ENCODE results near the gene PUM2.
"Not testable (repeated sequence)": the region's sequence is repeated elsewhere in the genome, so short reads cannot be mapped to it uniquely, and the experiment has no call there.

Gene PUM2

GRCh38 chr2:20370191-20370590, 19.5 kb upstream of the PUM2 start:
- DNase-seq, result no peak

GRCh38 chr2:20369366-20369765, 18.7 kb upstream of the PUM2 start:
- DNase-seq, result no peak

DNA sequence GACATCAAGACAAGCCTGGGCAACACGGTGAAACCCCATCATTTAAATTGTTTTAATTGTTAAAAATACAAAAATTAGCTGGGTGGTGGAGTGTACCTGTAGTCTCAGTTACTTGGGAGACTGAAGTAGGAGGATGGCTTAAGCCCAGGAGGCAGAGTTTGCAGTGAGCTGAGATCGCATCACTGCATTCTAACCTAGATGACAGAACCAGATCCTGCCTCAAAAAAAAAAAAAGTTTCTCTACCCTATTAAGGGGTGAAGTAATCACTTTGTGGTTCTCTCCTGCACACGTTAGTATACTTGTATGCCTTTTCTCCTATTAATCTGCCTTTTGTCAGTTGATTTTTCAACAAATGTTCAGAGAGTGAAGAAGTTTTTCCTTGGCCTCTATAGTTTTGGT, 18.1 kb upstream of the PUM2 start:
- no peak for DNase-seq

GRCh38 chr2:20367929-20368328, 17.3 kb upstream of the PUM2 start:
- not testable (repeated sequence) for DNase-seq

GRCh38 chr2:20366672-20367116, 16.1 kb upstream of the PUM2 start:
- peak; percentile 44 for DNase-seq

DNA sequence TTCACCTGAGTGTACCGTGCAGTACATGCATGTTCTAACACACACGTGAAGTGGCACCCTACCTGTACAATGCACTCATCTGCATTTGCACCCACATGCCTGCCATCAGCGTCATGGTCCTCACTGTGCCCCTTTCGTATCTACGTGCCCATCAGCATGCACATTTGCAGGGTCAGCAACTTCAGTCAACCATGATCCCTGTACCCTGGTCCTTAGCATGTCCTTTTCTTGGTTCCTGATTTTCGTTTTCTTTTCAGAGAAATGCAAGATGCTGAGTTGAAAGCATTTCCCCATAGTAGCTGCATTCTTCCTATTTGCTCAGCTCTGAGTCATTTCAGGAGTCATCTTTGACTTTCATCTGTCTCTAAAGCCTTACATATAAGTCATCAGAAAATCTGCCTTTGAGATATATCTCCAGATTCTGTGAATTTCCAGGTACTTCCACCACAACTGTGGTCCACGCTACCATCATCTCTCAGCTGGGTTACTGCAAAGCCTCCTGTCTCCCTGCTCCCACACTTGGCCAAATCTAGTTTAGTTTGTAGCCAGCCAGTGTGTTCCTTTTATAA, 14.7 kb upstream of the PUM2 start:
- peak; percentile 72 for DNase-seq

- no peak for DNase-seq
Observed at GRCh38 chr2:20363578-20363977, 12.9 kb upstream of the PUM2 start.

GRCh38 chr2:20362701-20363435, 12.2 kb upstream of the PUM2 start:
- DNase-seq, result no peak

- no peak for DNase-seq
Observed at GRCh38 chr2:20361893-20362292, 11.2 kb upstream of the PUM2 start.

GRCh38 chr2:20359096-20359495, 8.5 kb upstream of the PUM2 start:
- DNase-seq, result no peak

GRCh38 chr2:20357638-20358389, 7.2 kb upstream of the PUM2 start:
- no peak for DNase-seq

DNA sequence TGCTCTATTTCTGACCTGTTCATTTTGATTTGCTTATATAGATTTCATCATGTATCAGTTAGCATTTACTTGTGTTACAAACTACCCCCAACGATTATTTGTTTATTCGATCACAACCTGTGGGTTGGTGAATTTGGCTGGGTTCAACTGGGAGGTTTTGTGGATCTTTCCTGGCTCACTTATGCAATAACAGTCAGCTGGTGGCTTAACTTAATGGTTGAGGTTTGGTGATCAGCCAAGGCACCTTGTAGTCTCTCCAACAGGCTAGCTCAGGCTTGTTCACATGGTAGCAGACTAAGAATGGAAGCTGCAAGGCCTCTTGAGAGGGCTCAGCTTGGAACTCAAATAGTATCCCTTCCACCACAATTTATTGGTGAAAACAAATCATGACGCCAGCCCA, 5.4 kb upstream of the PUM2 start:
- DNase-seq, result no peak

GRCh38 chr2:20355131-20355530, 4.5 kb upstream of the PUM2 start:
- DNase-seq, result no peak

DNA sequence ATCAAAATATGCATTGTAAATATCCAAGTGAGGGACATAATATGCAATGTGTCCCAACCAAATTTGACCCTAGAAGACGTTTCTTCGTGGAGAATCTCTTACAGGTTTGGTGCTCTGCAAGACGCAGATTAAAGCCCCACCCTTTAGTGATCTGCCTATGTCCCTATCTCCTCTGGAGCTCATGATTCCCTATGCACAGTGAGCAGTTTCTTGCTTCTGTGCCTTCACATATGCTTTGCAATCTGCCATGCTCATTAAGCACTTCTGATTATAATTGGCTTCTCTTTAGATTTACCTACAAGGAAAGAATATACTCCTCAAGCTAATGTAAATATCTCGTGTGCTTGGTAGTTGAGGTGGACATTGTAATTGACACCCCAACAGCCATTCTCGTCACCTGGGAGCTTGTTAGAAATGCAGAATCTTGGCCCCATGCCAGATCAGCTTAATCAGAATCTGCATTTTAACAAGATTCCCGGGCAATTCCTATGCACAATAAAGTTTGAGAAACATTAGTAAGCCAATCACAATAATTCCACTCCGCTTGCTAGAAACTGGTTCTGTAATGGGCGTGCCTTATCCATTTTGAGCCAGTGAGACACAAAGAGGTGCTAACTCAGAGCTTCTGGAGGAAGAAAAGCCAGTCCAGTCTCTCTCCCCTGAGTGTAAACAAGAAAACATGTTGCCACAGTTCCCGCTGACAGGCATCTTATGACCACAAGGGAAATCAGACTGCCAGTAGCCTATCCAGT, 2.8 kb upstream of the PUM2 start:
- no peak for DNase-seq

GRCh38 chr2:20352581-20353216, 2.1 kb upstream of the PUM2 start:
- DNase-seq, result no peak

- no peak for DNase-seq
Observed at GRCh38 chr2:20352230-20352578, 1.6 kb upstream of the PUM2 start.

DNA sequence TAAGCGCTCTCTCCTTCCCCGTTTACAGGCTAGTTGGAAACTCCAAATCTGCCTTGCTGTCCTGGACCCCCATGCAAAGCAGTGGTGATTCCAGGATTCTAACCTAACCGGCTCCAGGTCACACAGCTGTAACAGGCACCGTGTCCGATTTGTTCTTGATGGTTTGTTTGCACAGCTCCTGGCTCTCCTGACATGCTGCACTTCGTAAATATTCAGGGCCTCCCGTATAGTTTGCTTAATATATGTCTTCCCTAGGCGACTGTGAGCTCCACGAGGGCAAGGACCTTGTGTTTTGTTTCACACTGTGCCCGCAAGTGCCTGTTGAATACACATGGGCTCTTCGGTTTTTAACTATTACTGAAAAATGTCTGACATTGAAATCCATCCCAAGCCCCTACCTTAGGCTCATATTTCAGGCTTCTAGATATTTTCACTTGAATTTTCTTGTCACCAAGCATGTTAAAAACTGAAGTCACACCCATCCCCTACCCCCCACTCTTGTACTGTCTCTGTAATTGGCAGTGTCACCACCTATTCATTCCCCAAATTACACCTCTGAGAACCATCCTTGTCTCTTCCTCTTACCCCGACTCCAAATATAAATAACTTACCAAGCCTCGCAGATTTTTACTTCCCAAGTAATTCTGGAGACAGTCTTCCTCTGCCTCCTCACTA, 1.0 kb upstream of the PUM2 start:
- DNase-seq, result no peak

GRCh38 chr2:20350041-20350712, 467 bp downstream of the PUM2 start:
- DNase-seq, result peak; percentile 64

DNA sequence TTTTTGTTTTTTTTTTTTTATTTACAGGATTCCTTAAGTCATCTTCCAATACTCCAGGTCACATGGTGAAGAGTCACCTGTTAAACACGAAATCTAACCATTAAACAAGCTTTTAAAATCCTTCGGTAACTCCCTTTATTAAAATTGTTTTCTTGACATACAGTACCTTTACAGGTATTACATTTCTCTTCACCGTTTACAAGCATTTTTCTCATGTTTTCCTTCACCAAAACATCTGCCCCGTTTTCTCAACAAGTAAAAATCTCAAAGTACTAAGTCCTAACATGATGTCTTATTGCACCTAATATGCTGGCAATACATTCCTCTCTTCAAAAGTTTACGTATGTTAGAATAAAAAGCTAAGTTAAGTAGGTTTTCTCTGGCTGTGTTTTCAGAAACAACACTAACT, 1.1 kb downstream of the PUM2 start:
- DNase-seq, result no peak

DNA sequence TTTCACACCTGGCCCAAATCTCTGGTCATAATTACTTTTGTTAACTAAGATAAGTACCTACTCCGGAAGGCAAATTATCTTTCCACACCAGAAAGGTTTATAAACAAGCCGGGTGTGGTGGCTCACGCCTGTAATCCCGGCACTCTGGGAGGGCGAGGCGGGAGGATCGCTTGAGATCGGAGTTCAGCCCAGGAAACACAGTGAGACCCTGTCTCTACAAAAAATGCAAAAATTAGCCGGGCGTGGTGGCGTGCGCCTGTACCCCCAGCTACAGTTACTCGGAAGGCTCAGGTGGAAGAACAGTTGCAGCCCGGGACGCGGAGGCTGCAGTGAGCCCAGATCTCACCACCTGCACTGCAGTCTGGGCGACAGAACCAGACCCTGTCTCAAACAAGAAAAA, 2.1 kb downstream of the PUM2 start:
- DNase-seq, result no peak

DNA sequence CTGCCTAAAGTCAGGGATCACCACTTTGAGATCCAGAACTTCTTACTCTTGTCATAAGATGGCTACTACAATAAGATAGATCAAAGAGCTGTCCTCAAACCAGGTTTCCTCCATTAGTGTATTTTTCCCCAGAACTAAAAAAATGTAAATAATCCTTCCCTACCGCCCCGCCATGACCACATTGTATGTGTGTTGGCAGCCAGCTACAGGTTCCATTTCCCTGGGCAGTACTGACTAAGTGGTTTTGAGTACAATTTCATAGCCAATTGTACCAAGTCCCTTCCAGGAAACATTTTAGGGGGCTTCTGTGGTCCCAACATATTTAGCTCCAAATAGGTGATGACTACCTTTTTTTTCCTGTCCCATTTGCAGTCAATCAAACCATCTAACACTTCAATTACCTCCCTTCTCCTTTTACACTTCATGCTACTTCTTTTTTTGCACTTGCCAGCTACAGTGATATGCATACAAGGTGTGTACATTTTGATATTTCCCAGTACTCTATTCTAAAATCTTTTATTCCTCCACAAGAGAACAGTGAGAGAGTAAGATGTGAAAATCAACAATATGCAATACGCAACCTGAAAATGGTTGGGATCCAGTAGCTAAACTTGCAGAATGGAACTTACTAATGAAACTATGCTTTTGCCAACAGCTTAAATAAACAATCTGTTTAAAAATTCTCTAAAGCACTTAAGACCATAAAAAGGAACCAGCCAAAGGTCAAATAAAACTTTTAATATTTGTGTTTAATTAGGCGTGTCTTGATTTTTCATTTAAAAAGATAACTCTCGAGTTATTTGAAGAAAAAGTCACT, 3.9 kb downstream of the PUM2 start:
- no peak for DNase-seq
